Measurements from ENCODE around the gene PRX. TPM values are rescaled to one million over a fixed set of nuclear protein-coding genes. Genes with fewer than 3 reads are reported as not detected.

PRX gene
- total RNA-seq, 1 donor from 2014 or later = 2.8 TPM

GRCh38 chr19:40419780-40420179 lies 6.6 kb upstream of the PRX start:
- Mint-ChIP-seq H3K4me1 (peaks cover 29% of the 10 kb centered on the region), H3K4me3 (peak overlapping the region; percentile 73), H3K9me3 (no peaks in the 10 kb centered on the region), H3K36me3 (ENCODE audit: low read depth) (no peaks in the 10 kb centered on the region), H3K27ac (ENCODE audit: unreplicated experiment) (no peak overlapping the region), H3K27me3 (ENCODE audit: low read depth) (no peaks in the 10 kb centered on the region)
- DNase-seq (ENCODE audit: low read depth, low spot score) = no peak
- TF ChIP-seq CTCF (conservative IDR thresholded peaks at IDR 0.05) = no peak

GRCh38 chr19:40419066-40419612 lies 6.0 kb upstream of the PRX start:
- no peak overlapping the region for H3K27ac Mint-ChIP-seq (ENCODE audit: unreplicated experiment)
- DNase-seq (ENCODE audit: low read depth, low spot score) = no peak
- H3K36me3 Mint-ChIP-seq (ENCODE audit: low read depth) = no peaks in the 10 kb centered on the region
- no peak for TF ChIP-seq CTCF (conservative IDR thresholded peaks at IDR 0.05)
- peak overlapping the region; percentile 73 for H3K4me3 Mint-ChIP-seq
- no peaks in the 10 kb centered on the region for H3K9me3 Mint-ChIP-seq
- H3K4me1 Mint-ChIP-seq = peaks cover 23% of the 10 kb centered on the region
- H3K27me3 Mint-ChIP-seq (ENCODE audit: low read depth) = no peaks in the 10 kb centered on the region

- no peak overlapping the region for H3K27ac Mint-ChIP-seq (ENCODE audit: unreplicated experiment)
- no peaks in the 10 kb centered on the region for H3K9me3 Mint-ChIP-seq
- H3K27me3 Mint-ChIP-seq (ENCODE audit: low read depth) = no peaks in the 10 kb centered on the region
- H3K4me3 Mint-ChIP-seq = peak overlapping the region; percentile 56
- no peaks in the 10 kb centered on the region for H3K36me3 Mint-ChIP-seq (ENCODE audit: low read depth)
- DNase-seq (ENCODE audit: low read depth, low spot score) = no peak
- H3K4me1 Mint-ChIP-seq = peaks cover 28% of the 10 kb centered on the region
- TF ChIP-seq CTCF (conservative IDR thresholded peaks at IDR 0.05) = no peak
Observed at GRCh38 chr19:40418040-40418439, 4.9 kb upstream of the PRX start.

GRCh38 chr19:40417643-40417981 lies 4.4 kb upstream of the PRX start:
- peak overlapping the region; percentile 56 for H3K4me3 Mint-ChIP-seq
- no peaks in the 10 kb centered on the region for H3K27me3 Mint-ChIP-seq (ENCODE audit: low read depth)
- no peak for DNase-seq (ENCODE audit: low read depth, low spot score)
- H3K4me1 Mint-ChIP-seq = peaks cover 28% of the 10 kb centered on the region
- no peaks in the 10 kb centered on the region for H3K9me3 Mint-ChIP-seq
- H3K27ac Mint-ChIP-seq (ENCODE audit: unreplicated experiment) = no peak overlapping the region
- no peak for TF ChIP-seq CTCF (conservative IDR thresholded peaks at IDR 0.05)
- no peaks in the 10 kb centered on the region for H3K36me3 Mint-ChIP-seq (ENCODE audit: low read depth)

GRCh38 chr19:40416918-40417642 lies 3.9 kb upstream of the PRX start:
- H3K27ac Mint-ChIP-seq (ENCODE audit: unreplicated experiment) = peak overlapping the region; percentile 66
- H3K27me3 Mint-ChIP-seq (ENCODE audit: low read depth) = no peaks in the 10 kb centered on the region
- no peaks in the 10 kb centered on the region for H3K36me3 Mint-ChIP-seq (ENCODE audit: low read depth)
- no peak overlapping the region for H3K4me3 Mint-ChIP-seq
- no peak for DNase-seq (ENCODE audit: low read depth, low spot score)
- H3K9me3 Mint-ChIP-seq = no peaks in the 10 kb centered on the region
- peaks cover 23% of the 10 kb centered on the region for H3K4me1 Mint-ChIP-seq
- no peak for TF ChIP-seq CTCF (conservative IDR thresholded peaks at IDR 0.05)
